IMR-90 (cell line): ENCODE measurements around the gene C6orf47.
"Not testable (repeated sequence)": the region's sequence is repeated elsewhere in the genome, so short reads cannot be mapped to it uniquely, and the experiment has no call there.

Experiments
- NFE2L2 ChIP-seq: fragments of 150-350 bp; IDR thresholded peaks from 2 replicates; pipeline ENCODE4 v1.6.1; 2016; ENCODE audit warnings: low read depth, mild to moderate bottlenecking, low read length
- POLR2A ChIP-seq: IDR thresholded peaks from 2 replicates; pipeline ENCODE4 v1.6.1; 2012; ENCODE audit warnings: mild to moderate bottlenecking, low read depth, low read length

- not testable (repeated sequence) for TF ChIP-seq POLR2A, NFE2L2
Measured at GRCh38 chr6:31709157-31709556, 48.6 kb upstream of the C6orf47 start.
